ENCODE results near the gene MAP4K5.
"Not testable (repeated sequence)": the region's sequence is repeated elsewhere in the genome, so short reads cannot be mapped to it uniquely, and the experiment has no call there.

Gene MAP4K5

DNA sequence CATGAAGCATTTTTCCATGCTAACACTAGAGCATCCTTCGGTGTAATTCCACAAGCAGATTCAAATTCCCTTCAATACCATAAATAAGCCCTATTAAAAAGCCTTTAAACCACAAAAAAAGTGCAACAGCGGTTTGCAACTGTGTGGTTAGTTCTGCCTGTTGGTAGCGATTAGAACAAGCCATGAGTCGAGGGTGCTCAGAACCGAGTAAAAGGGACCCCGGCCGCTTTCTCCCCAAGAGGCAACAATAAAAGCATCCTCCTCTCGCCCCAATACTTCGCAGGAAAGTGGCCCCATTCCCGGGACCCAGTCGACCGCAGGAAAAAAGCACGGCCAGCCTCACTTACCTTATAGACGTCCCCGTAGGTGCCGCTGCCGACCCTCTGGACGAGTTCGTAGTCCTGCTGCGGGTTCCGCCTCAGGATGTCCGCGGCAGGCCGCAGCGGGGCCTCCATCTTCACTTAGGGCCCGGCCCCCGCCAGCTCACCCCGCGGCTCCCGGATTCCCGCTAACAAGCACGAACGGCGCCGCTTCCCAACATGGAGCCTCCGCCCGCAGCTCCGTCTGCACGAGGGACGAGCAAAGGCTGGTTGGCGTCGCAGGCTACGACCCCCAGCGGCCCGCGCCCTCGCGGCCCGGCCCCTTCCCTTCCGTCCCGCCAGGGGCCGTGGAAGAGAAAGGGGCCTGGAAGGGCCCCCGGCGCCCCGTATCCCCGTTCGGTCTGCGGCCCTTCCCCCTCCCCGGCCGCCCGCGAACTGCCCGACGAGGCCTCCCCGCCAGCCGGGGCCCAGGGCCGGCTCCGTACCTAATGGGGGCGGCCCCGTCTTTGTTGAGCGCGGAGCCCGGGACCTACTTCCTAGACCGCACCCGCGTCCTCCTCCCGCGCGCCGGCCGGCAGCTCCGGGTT, 521 bp downstream of the MAP4K5 start:
- DNase-seq (ENCODE audit: low spot score), result peak; percentile 65

DNA sequence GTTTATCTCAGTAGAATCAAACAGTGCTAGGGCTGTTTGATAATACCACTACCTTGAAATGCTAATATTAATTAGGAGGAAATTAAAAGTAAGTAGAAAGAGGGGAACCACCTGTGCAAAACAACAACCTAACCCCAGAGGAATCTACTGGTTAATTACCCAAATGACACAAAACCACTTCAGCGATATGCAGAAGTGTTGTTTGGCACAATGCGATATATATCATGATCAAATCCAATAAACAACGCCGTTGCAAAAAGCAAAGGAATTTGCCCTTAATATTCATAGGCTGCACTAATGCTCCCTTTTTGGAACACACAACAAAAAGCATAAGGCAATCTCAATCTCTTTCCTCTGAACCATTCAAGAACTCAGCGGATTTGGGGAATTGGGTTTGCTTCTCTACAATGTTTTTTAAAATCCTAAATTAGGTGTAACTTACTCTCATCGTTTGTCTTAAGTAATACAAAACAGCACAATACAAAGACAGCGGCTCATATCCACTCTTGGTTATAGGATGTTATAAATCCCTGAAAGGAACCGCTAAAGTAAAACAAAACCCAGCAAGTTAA, 1.5 kb downstream of the MAP4K5 start:
- DNase-seq (ENCODE audit: low spot score), result peak; percentile 46

DNA sequence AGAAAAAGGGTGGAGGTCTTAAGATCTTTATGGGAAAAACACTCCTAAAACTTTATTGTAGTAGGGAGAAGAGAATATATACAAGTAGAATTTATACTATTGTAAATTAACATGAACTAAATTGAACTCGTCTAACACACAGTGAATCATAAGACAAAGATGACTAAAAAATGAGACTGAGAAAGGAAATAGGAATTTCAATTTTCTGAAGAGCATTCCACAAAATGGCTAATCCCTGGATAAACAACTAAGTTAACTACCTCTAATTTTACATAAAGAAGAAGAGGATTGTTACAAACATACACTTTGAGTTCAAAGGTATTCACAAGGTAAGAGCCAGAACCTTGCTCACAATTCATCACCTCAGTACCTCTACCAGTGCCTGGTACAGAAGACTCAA, 2.0 kb downstream of the MAP4K5 start:
- peak; percentile 85 for DNase-seq (ENCODE audit: low spot score)

DNA sequence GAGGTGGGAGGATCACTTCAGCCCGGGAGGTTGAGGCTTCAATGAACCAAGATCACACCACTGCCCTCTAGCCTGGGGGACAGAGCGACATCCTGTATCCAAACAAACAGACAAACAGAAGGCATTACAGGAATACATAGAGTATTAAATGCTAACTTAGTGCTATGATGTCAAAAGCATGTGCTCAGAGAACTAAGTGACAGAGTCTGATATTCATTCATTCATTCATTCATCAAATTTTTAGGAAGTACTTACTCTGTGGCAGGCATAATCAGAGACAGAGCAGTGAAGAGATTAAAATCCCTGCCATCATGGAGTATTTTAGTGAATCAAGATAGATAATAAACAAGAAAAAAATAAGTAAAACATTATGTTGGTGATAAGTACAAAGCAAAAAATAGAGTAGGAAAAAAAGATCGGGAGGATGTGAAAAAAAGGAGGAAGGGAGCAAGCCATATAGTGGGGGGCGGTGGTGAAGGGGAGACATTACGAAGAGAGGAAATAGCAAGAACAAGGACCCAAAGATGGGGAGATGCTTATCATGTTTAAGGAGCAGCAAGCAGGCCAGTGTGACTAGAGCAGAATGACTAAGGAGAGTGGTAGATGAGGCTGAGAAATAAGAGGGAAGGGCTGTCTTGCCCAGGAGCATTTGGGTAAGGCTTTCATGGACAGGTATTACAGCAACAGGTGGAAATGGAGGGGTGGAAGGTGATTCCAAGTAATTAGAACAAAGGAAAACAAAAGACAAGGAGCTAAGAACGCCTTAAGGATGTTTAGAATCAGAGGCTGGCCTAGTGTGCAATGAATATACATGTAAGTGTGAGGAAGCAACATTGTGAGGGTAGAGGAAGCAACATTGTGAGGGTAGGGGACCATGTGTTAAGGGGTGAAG, 2.8 kb downstream of the MAP4K5 start:
- DNase-seq (ENCODE audit: low spot score), result peak; percentile 76

DNA sequence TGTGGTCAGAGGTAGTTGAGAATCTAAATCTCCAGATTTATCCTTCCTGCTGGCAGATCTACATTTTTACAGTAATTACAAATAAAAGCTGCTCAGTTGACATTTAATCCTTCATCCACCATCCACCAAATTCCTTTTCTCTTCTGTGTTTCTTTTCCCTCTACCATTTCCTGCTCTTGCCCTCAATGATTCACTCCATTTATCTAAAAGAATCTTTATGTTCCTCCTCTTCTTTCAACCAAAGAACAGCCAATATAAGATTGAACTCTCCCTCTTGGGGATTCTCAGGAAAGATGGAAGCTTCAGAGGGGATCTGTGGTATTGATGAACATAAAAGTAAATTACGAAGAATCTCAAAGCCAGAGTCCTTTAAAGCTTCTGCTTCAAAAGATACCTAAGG, 4.4 kb downstream of the MAP4K5 start:
- no peak for DNase-seq (ENCODE audit: low spot score)

DNA sequence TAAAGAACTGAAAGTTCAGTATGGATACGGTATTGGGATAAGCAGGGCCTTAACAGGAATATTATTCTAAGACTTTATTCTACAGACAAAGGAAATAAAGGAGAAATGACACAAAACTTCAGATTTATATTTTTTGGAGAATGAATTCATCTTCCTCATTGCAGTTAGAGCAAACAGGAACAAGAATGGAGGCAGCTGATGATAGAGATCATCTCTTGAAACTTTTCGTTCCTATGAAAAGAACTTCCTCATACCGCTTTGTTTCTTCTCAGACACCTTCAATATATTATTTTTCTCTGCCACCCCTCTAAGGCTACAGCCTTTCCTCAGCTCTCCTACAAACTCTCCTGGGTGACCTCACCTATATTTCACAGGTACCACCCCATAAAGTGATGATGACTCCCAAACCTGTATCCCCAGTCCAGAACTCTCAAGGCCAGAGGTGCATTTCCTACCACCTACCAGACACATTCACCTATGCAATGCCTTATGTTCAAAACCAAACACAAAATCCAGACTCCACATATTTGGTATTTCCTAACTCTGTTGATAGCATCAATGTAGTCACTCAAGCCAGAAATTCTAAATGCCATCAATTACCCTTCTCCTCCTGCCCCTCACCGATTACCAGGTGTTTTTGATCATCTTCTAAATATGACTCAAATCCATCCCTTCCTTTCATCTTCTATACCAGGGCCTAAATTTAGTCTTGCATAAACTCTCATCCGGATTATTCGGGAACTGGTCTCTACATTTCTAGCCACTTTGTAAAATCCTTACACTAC, 7.4 kb downstream of the MAP4K5 start:
- no peak for DNase-seq (ENCODE audit: low spot score)

DNA sequence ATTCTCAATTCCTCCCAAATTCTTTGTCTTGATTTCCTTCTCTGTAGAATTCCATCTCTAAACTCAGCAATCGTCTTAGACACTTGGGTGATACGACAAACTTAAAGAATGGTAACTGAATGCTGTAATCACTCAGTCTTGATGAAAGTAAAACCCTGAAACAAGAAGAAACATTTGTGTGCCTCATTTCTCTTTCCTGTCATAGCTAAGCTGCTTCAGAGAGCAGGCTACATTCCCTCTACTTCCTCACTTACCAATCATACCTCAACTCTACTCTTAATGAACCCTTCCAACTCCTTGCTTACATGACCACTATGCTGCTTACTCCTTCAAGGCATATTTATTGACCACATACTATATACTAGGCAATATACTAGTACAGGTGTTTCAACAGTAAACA, 8.3 kb downstream of the MAP4K5 start:
- DNase-seq (ENCODE audit: low spot score), result no peak

DNA sequence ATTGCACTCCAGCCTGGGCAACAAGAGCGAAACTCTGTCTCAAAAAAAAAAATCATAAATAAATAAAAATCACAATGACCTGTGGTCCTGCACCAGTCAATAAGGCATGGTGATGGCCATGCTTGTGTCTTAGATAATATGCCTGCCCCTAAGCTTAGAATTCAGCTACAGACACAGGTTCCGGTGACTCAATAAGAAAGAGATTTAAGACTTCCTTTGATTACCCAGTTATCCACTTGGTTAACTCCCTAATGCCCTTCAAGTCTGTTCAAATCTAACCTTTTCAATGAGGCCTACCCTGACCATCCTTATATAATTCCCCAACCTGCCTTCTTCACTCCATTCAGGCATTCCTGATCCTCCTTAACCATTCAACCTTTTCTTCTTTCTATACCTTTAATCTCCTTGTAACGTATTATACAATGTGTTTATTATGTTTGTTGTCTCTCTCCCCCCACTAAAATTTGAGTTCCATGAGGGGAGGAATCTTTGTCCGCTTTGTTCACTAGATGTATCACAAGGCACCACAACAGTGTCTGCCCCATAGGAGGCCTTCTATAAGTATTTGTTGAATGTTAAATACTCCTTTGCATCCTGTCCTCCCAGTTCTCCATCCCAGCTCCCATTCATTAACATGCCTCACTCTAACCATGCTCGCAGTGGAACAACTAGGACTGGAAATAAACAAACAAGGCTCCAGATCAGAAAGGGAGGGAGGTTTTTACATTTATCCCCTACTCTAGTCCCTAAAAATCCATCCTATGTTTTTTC, 8.9 kb downstream of the MAP4K5 start:
- DNase-seq (ENCODE audit: low spot score), result peak; percentile 29

DNA sequence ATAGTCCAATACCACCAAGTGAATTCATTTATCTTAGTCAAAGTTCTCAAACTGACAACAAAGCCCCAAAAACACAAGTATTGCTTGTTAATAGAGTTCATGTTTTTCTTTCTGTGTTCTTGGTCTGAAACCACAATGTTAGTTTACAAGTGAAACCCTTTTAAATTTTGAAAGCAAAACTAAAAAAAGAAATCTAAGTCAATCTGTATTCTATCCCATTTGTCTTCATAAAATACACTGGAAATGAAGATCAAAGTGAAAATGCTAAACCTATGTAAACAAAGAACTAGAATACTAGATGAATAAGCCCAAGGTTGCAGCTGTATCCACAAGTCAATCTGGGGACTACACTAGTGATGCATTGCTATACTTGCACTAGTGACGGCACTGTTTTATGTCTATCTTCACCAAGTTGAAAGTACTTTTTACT, 10.4 kb downstream of the MAP4K5 start:
- no peak for DNase-seq (ENCODE audit: low spot score)

DNA sequence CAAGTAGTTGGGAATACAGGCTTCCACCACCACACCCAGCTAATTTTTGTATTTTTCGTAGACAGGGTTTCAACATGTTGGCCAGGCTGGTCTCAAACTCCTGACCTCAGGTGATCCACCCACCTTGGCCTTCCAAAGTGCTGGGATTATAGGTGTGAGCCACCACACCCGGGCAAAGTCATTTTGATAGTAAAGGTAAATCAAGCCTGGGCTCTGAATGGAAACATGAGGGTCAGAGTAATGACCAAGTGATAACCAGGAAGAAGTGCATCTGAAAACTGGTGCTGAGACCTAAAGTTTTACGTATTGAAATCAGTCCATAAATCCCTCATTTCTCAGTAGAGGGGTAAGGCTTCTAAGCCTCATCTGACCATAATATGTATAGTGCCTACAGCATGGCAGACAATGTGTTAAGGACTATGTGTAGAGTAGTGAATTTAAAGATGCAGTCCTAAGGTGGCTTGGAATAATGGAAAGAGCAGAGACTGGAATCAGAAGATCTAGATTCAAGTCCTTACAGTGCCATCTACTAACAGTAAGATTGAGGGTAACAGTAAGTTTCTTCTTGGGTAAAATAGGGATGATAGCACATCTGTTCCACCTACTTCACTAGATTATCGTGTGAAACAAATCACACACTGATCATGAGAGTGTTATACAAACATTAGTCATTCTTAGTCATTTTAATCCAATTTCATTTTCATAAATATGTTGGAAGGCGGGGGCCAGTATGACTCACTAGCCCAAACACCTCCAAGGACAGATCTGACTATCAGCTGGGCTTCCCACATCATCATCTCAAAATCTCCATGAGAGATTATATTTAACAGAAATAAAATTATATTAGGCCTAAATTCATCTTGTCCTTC, 11.2 kb downstream of the MAP4K5 start:
- peak; percentile 84 for DNase-seq (ENCODE audit: low spot score)

DNA sequence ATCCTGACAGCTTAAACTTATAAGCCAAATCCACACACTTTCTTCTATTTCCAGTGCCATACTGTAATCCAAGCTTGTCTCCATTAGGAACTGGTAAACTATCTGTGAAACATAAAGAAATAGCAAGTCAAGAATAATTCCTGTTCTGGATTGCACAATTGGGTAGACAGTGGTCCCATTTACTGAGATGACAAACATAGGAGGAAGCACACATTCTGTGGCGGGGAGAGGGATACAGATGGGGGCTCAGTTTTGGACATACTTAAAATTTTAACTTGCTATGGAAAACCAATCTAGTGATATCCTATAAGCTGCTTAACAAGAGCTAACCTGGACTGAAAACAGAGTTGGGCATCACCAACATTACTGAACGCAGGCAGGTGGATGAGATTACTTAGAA, 16.3 kb downstream of the MAP4K5 start:
- no peak for DNase-seq (ENCODE audit: low spot score)

DNA sequence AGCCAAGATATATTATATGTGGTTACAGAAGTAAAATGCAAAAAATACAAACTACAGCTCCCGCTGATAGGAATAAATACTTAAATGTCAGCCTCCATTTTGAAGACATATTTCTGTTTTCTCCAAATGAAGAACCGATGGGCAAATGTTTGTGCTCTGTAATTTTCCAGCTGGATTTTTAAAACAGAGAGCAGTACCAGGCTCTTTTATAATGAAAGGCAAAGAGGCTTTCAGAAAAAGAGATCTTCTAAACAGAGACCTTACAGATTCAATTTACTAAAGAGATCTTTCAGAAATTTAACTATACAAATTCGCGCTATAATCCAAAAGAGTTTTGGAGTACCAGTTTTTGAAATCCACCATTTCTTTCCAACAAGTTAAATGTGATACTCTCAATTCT, 19.9 kb downstream of the MAP4K5 start:
- no peak for DNase-seq (ENCODE audit: low spot score)

DNA sequence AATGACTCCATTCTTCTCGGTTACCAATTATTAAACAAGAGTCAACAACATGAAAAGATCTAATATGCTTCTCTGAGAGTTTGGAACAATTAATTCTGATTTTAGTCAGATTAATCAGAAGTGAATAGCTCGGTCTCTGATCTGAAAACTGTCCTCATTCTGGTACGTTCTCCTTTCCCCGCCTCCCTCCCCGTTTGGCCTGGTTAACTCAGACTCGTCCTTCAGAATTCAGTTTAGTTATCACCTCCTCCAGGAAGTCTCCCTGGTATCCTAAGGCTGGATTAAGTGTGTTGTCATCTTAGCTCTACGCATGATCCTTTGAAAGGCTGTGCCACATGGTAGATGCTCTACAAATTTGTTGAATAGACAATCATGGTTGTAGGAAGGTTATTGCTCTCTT, 22.2 kb downstream of the MAP4K5 start:
- no peak for DNase-seq (ENCODE audit: low spot score)

DNA sequence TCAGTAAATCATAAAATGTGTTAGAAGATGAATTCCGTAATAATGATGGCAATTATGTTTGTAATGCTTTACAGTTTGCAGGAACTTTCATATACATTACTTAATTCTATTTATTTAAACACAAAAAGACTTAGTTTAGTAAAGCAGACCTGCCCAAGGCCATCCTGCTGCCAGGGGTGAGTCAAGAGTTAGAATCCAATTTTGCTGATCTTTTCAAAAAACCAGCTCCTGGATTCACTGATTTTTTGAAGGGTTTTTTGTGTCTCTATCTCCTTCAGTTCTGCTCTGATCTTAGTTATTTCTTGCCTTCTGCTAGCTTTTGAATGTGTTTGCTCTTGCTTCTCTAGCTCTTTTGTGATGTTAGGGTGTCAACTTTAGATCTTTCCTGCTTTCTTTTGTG, 25.3 kb downstream of the MAP4K5 start:
- DNase-seq (ENCODE audit: low spot score), result not testable (repeated sequence)

DNA sequence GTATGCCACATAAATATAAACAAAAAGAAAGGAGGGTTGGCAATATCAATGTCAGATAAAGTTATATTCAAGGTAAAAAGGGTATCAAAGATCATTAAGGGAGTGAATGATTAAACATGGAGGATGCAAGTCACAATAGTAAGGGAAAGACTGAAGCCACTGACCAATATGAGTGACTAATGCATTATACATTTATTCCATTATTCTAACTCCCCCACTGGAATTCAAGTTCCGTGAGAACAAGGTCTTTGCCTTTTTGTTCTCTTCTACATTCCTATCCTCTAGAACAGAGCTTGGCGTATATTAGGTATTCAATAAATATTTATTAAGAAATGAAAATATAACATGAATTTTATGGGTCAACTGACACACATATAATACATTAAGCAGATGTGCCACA, 30.7 kb downstream of the MAP4K5 start:
- peak; percentile 40 for DNase-seq (ENCODE audit: low spot score)

DNA sequence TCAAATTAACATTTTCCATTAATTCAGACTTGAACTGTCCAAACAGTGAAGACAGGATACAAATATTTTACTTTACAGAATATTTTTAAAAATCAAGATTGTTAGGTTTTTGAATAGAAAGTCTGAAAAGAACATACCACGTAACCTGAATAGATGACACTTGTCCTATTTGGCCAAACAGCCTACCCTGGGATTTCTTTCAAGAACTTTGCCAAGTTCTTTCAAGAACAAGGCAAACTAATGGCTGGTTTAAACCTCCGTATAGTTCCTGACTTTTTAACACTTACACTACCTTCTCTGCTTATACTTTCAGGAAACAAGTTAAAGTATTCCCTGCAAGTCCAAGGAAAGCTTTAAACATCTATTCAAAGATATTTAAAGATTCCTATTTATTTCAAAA, 35.0 kb downstream of the MAP4K5 start:
- DNase-seq (ENCODE audit: low spot score), result no peak

DNA sequence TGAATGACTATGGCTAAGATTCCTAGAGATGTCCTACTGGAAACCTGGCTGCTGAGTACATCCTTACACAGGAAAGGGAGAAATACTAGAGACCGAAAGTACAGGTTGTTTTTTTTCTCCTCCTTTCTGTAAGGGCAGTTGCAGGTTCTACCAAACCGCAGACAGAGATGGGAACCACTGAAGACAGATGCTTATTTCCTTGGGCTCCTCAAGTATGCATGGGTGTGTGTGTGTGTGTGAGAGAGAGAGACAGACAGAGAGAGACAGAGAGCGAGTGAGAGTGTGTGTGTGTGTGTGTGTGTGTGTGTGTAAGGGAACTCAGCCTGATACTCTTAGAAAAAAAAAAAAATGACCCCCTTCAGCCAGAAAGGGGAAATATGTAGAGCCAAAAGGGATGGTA, 42.5 kb downstream of the MAP4K5 start:
- DNase-seq (ENCODE audit: low spot score), result no peak

DNA sequence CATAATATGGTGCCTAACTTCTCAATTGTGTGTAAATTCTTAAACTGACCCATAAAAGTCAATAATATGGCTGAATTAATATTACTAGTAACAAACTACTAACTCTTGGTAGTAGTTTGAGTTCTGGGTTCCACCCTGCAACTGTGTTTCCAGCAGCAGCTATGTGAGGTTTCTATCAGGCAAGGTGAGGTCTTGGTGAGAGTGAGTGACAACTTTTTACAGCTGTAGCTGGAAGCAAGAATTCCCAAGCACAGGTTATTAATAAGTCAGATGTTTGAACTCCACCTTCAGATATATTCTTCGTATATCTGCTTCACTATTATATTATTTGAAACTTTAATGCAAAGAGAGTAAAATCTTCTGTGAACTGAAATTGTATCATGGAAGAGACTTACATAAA, 43.8 kb downstream of the MAP4K5 start:
- DNase-seq (ENCODE audit: low spot score), result no peak

DNA sequence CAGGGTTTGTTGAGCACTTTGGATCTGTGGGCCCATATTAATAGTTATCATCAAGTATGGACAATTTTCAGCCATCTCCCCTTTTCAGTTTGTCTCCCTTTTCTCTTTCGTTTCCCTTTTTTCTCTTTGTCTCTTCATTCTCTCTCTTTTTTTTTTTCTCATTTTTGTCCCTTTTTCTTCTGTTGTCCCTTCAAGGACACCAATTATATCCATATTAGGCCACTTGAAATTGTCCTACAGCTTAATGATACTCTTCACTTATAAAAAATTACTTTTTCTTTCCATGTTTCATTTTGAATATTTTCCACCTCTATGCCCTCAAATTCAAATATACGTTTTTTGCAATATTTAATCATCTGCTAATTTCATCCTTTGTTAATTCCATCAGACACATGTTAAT, 53.3 kb downstream of the MAP4K5 start:
- DNase-seq (ENCODE audit: low spot score), result no peak

DNA sequence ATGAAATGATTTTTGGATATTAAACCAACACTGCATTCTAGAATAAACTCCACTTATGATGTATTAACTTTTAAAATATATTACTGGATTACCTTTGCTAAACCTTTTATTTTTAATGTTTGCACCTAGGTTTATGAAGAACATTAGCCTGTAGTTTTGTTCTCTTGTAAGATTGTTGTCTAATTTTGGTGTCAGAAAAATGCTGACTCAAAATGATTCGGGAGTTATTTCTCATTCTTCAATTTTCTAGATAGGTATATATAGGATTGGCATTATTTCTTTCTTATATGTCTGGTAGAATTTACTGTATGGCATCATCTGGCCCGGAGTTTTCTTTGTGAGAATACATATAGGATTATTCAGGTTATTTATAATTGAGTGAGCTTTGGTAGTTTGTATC, 54.6 kb downstream of the MAP4K5 start:
- no peak for DNase-seq (ENCODE audit: low spot score)
